Stimulated activated CD4-positive, alpha-beta T cell treated with anti-CD3 and anti-CD28 coated beads, TNF-alpha, amount 100 ng/mL, for 24 hours (primary cell): Measurements from ENCODE around the gene KCNJ6.

Source experiments
- DNase-seq, 3 experiments: peaks; one replicate each; pipeline ENCODE4 v3.0.0-alpha.2; 2020; ENCODE audit warnings: low read depth in 3 of 3

KCNJ6 gene

DNA sequence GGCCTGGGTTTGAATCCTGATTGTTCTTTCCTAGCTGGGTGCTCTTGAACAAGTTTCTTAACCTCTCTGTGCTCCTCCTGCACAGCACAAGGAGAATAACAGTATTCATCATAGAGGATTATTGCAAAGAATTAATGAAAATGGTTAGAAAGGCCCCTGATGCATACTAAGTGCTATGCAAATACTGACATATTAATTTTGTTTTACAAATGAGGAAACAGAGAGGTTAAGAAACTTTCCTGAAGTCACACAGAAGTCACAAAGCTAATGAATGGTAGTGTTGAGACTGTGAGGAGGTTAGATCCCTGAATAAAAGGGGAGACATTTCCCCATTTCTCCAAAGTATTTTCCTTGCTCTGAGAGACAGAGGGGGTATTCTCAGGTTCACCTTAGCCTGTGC is 99.0 kb downstream of the KCNJ6 start:
- no peak for DNase-seq

DNA sequence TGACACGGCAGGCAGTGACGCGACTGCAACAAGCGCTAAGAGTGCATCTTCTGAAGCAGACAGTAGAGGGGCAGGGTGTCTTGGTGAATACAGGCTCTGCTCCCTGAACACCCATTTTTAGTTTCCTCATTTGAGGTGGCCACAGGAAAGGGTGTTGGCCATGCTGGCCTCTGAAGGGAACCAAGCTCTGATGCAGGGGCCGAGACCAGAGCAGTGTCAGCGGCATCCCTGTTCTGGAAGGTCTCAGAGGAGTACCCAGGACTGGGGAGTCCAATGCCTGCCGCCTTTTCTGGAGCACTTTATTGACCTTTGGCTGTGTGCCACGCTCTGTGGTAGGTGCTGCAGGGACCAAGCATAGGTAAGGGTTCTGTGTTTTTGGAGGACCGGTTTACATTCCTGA is 100.4 kb downstream of the KCNJ6 start:
- DNase-seq: no peak

DNA sequence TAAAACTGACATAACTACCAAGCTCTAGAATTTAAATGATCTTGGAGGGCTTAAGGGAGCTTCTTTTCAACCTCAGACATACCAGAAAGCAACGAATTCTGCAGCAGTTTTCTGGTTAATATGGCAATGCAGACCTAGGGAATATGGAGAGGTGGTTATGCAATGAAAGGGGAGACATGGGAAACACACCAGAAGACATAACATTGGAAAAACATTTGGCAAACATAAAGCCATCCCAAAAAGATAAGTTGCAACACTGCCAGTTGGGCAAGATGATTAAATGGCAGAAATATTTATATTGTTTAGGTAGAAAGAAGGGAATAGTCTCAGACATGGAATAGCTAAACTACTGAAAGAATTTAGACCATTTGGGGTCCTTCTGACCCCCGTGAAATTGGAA is 104.5 kb downstream of the KCNJ6 start:
- DNase-seq: no peak

DNA sequence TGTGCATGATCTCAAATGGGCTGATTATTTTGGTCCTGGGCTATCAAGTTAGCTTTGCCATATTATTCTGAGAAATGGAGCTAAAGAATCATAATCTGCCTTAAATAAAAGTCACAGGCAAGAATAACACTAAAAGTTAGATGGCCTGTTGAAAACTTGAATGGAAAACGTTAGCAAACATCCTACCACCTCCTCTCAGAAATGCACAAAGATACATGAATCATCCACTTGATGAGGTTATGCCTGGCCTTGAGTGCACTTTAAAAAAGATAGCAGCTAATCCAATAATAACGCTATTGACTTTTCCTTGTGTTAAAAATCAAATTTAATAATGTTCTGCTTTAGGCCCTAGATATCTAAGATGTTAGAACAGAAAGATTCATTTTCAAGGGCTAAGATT is 108.0 kb downstream of the KCNJ6 start:
- no peak for DNase-seq

DNA sequence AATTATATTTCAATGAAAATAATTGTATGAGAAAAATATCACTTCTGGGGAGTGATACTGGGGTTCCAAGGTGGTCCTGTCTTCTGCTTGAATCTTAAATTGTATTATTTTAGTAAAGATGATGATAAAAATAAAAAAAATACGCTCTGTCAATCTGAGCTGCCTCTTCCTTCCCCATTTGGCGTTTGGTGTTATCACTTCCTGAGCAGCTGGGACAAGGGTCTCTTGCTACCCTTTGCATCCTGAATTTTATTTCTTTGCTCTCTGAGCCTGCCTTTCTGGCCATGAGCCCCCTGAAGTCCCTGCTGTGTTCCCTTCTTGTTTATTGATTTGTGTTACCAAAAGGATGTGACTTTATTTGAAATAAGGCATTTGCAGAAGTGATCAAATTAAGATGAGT is 111.0 kb downstream of the KCNJ6 start:
- DNase-seq: no peak

DNA sequence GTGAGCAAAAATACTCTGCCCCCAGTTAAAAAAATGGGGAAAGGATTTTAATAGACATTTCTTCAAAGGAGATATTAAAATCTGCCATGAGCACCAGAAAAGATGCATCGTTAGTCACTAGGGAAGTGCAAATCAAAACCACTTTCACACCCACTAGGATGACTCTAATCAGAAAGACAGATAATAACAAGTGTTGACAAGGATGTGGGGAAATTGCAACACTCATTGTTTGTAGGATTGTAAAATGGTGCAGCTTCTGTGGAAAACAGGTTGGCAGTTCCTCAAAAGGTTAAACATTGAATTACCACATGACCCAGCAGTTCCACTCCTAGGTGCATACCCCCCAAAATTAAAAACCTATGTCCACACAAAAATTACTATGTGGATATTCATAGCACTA is 112.3 kb downstream of the KCNJ6 start:
- DNase-seq: no peak

DNA sequence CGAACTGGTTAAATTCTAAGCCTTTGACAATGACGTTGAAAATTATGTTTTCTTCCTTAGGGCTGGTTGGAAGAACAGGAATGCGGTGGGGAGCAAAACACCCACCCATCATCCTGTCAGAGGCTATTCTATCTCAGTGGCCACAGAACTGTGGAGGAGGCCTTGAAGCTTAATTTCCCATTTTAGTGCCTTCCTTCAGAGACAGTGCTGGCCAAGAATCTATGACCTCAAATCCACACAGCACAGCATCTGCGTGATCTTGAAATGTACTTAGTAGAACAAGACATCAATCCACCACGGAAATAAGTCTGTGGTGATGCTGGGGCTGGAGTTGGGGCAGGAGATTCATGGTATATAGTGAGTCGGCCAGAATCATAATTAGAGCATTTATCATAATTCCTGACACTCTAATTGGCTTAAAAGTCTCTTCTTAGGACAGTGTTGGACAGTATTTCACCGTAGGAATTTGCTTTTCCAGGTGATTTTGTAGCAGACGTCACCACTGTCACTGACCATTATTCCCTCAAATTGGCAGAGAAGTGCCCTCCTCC is 113.1 kb downstream of the KCNJ6 start:
- no peak for DNase-seq

DNA sequence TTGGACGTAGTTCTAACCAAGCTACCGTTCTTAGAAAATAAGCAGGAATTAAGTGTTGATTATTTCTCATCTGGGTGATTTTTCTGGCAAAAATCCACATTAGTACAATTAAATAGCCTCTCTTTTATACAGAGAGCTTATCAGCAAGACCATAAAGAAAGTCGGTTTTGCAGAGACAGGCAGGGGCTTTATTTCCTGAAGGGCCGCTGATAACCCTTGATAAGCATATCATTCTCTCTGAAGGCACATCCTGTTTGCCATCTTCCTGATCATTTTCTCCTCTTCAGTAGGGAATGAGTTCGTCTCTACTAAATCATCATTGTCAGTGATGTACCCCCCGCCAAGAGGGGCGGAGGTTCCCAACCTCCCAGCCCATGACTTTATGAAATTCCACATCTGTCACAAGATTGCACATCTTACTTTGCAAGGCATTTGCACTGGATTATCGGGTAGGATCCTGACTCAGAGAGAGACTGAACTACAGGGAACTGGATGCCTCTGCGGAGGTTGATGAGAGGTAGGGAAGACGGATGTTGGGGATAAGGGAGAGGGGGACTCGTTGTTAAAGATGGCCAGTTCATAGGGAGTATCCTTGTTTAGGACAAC is 115.7 kb downstream of the KCNJ6 start:
- DNase-seq: no peak

DNA sequence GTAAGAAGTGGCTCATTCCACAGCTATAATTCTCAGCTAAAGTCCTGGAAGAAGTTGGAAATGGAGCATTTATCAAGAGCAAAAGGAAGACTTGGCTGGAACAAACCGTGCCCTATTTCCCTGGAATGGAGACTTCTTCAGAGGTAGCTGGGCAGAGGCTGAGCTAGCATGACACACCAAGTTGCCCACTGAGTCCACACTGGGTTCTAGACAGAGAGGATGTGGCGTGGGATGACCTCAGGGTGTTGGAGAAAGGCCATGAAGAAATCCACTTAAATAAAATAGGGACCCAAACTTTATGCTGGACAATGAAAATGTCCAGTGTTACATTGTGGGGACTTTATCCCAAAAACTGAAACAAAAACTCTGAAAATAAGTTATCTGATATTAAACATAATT is 116.2 kb downstream of the KCNJ6 start:
- no peak for DNase-seq

DNA sequence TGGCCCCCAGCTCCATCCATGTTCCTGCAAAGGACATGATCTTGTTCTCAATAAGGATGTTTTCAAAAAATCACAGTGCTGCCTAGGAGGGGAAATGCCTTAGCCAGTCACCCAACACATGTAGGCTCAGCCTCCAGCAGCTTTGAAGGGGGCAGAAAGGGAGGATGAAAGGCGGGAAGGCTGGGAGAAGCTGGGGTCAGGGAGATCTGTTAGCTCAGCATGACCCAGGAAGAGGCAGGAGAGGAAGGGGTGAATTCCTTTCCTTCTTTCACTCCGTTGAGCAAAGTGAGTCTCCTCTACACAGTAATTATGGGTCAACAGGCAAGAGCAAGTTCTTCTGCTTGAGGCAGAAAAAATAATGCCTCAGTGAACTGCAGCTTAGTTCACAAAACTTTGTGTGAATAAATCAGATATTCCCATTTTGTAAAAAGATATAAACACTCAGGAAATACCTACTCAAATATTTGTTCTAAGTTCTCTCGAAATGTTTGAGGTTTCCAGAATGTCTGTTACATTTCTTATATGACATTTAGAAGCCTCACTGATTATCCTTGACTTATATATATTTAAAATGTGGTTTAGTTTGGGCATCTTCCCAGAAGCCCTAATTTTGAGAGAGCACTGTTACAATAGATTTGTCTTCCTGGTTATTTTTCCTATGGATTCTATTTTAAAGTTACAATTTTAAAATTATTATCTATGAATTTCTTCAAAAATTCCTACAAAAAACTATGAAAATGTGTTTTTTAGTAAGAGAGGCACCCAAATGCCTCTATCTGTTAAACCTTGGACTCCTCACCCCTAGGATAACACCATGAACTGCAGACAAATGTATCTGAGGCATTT is 116.8 kb downstream of the KCNJ6 start:
- DNase-seq: no peak

DNA sequence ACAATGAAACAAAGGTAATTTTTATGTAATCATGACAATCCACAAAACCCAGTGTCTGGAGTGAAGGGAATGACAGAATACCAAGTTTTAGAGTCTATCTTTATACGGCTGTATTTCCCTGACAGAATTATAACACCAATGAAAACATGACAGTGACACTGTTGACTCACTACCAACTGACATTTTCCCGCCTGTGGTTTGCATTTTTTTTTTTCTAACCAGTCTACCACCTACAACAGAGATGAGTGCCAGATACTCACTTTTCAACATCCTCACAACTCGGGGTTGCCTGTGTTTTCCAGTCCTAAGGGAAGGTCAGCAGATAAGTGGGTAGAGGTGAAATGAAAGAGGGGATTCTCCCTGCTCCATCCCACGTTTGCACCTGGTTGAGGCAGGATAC is 118.9 kb downstream of the KCNJ6 start:
- DNase-seq: no peak

DNA sequence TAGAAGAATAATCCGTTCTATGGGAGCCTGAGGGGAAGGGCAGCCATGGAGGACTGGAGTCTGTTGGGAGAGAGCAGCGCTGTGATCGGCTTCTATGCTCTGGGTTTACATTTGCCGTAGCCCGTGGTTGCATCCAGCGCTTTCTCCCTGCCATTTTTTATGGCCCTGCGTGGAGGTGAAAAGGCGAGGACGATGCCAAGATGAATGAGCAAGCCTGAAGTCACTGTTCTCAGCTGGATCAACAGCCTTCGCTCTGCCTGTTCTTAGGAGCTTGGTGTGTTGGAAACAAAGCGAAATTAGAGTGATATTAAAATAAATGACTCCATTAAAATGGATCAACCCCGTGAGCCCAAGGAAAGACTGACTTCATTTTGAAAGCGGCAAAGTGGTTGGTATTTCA is 120.2 kb downstream of the KCNJ6 start:
- no peak for DNase-seq

DNA sequence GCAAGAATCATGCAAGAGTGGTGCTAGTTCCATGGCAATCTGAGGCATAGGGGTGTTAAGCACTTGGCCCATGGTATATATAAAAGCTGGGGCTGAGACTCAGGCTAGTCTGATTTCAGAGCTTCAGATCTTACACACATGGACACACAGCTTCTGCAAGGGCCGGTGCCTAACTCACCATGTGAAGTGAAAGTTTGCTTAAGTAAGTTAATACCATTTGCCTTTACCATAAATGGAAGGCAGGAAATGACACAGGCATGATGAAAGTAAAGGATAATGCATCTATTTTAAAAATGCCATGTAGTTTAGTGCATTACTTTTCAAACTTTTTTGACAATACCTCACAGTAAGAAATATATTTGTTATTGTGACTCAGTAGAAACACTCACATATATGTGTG is 122.6 kb downstream of the KCNJ6 start:
- DNase-seq: no peak

DNA sequence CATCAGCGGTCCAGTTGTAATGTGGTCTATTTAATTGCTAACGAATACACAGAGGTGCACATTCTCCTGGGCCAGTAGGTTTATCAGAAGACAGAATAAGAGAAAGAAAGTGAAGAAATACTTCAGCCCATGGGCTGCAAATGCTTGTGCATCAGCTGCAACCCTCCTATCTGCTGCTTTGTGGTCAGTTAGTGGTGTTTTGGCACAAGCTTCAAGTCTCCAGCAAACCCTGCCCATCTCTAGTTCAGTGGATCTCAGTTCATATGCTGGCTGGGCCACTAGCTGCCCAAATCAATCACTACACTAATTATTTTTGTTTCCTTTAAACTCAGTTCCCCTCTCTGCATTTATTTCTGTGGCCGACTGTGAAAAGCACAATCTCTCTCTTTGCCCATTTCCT is 124.2 kb downstream of the KCNJ6 start:
- DNase-seq: no peak

DNA sequence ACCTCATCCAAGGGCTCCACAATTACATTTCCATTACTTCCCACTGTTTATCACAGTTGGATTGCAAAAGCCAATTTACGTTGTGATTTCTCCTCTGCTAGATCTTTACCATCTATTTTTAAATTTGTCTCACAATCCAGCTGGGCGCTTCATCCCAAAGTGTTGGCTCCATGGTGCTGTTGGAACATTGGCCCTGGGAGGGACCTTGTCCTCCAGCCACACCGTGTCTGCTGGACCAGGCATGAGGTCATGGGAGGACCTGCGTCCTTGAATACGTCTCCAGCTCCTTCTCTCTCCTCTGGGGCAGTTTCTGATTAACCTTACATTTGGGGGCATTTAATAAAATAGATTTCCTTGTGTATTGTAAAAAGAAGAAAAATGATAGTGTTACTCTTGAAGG is 125.4 kb downstream of the KCNJ6 start:
- no peak for DNase-seq

DNA sequence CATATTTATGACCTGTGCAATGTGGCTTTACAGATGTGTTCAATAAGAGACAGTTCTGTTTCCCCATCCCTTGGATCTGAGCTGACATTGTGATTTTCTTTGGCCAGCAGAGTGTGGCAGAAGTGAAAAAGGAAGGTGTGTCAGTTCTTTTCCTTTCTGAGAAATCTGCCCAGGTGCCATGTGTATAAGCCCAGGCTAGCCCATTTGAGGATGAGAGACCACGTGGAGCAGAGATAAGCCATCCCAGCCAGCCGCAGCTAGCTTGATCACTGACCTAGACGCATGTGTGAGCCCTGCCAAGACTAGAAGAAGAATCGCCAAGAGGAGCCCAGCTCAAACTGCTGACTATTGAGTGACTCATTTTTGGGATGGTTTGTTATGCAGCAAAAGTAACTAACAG is 127.8 kb downstream of the KCNJ6 start:
- no peak for DNase-seq

DNA sequence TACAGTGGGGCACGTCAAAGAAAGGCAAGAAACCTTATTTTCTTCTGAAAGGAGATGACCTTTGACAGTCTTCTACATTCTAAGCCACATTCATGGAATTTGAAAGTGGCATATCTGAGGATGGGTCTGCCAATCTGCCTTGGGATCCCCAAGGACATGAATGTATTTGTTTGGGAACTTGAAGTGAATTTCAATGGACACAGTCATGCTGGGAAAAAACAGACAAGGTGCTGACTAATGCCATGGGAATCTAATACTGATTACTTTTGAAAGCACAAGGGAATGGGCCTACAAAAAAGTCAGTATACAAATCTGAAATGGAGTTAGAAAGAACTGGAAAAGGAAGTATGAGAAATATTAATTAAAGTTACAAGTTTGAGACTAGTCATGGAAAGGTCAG is 128.8 kb downstream of the KCNJ6 start:
- DNase-seq: no peak

DNA sequence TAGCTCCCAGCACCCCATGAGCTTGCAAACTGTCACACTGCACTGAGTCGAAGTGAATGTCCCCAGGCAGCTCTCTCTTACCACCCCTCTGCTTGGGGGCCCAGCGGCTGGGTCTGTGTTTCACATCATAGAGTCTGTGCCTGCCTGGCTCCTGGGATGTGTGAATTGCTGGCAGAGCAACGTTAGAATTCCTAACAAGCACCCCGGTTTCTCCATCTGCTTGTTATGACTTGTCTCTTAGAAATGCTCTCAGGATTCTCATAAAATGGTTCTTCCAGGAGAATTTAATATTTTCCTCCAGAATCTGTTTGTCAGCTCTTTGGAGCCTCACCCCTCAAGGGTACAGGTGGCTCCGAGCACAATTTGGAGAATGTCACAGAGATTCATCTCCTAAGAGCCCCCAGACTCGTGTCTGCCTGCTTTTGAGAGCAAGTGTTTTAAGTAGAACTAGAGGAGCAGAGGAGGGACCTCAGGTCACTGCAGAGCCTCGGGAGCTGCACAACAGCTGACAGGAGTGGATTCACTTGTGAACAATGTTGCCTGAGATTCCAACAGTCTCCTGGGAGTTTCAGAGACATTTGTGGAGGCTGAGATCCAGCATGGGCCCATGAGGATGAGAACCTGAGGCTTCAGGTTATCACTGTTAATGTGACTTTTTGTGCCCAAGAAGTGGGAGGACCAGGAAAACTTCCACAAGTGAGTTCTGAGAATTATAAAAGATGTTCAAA is 131.5 kb downstream of the KCNJ6 start:
- no peak for DNase-seq

DNA sequence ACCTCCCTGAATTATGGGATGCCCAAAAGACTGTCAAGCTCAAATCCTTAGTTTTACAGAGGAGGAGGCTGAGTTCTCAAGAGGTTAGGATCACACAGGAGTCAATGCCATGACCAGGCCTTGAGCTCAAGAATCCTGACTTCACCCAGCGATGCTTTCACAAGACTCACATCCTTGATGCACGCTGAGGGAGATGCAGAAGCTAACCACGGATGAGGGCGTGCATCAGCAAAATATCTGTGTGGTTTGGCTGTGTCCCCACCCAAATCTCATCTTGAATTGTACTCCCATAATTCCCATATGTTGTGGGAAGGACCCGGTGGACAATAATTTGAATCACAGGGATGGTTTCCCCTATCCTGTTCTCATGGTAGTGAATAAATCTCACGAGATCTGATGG is 133.2 kb downstream of the KCNJ6 start:
- DNase-seq: no peak

DNA sequence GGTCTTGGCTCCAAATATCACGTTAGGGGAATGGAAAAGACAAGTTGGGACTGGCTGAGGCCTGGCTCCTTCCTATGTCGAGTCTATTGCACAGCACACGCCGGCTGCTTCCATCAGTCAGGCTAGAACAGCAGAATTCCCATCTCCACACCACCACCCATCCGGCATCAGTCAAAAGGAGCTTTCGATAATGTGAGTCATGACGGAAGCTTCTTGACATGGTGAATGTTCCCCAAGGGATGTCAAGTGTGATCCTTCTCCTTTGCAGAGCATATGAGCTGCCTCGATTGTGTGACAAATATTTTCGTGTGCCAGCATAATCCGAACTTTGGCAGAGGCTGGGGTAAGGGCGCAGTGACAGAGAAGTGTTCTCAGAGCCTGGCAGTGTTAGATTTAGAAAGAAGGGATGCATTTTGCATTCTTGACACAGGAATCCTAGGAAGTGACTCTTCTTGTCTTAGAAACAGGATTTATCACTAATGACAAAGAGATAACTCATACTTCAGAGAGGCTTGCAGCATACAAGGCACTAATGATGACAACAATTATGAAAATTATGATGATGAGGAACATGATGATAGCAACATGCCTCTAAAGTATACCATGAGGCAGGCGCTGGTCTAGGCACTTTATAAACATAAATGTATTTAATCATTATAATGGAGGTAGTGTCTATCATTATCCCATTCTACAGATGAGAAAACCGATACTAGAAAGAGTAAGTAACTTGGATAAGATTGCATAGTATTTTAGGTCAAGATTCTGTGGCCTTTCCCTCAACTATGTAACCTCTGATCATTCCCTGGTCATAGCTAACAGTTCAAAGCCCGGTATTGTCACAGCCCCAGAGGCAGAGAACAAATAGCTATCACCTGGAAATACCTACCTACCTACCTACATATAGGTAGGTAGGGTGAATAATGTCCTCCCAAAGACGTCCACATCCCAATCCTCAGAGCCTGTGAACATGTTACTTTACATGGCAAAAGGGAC is 135.0 kb downstream of the KCNJ6 start:
- DNase-seq: no peak

DNA sequence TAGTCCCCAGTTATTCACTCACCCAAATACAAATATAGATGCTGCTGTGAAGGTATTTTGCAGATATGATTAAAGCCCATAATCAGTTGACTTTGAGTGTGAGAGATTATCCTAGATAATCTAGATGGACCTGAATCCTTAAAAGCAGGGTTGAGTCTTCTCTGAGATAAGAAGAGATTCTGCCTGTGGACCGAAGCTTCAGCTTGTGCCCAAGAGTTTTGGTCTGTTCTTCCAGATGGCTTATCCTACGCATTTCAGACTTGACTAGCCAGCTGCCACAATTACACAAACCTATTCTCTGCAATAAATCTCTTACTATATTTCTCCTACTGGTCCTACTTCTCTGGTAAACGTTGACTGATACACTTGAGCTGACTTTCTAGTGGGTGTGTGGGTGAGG is 145.1 kb downstream of the KCNJ6 start:
- no peak for DNase-seq

DNA sequence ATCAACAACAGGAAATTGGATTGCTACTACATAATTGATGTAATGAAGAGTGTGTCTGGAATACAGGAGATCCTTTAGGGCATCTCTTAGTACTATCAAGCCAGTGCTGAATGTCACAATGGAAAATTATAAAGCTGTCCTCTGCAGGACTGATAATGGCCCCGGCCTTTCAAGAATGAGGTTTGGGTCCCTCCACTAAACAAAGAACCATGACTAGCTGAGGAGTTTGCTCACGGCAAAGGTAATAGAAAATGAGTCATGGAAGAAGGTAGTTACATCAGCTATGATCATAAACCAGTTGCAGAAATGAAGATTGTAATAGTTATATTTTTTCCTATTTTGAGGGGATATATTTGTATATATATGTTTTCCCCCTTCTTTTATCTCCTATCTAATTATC is 145.8 kb downstream of the KCNJ6 start:
- DNase-seq: no peak
